ENCODE data around the gene COL6A5.

- TF ChIP-seq, protein P1, sequence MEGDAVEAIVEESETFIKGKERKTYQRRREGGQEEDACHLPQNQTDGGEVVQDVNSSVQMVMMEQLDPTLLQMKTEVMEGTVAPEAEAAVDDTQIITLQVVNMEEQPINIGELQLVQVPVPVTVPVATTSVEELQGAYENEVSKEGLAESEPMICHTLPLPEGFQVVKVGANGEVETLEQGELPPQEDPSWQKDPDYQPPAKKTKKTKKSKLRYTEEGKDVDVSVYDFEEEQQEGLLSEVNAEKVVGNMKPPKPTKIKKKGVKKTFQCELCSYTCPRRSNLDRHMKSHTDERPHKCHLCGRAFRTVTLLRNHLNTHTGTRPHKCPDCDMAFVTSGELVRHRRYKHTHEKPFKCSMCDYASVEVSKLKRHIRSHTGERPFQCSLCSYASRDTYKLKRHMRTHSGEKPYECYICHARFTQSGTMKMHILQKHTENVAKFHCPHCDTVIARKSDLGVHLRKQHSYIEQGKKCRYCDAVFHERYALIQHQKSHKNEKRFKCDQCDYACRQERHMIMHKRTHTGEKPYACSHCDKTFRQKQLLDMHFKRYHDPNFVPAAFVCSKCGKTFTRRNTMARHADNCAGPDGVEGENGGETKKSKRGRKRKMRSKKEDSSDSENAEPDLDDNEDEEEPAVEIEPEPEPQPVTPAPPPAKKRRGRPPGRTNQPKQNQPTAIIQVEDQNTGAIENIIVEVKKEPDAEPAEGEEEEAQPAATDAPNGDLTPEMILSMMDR (IDR thresholded peaks at IDR 0.05): no peak
- no peak for TF ChIP-seq POLR2A (IDR thresholded peaks at IDR 0.05)
Observed at GRCh38 chr3:130488769-130489450, 143.4 kb downstream of the COL6A5 start.

All from suprapubic skin (tissue), 3 donors.